HG02885 (cell line): ENCODE data around the gene DFFA.
"Not testable (repeated sequence)": the region's sequence is repeated elsewhere in the genome, so short reads cannot be mapped to it uniquely, and the experiment has no call there.

Experiments used
- ATAC-seq: cut with Tn5 transposase; IDR thresholded peaks from one replicate; pipeline ENCODE4 v1.9.1; 2021; ENCODE audit warnings: mild to moderate bottlenecking; ENCODE audit not compliant: unreplicated experiment, poor library complexity

The DFFA gene

DNA sequence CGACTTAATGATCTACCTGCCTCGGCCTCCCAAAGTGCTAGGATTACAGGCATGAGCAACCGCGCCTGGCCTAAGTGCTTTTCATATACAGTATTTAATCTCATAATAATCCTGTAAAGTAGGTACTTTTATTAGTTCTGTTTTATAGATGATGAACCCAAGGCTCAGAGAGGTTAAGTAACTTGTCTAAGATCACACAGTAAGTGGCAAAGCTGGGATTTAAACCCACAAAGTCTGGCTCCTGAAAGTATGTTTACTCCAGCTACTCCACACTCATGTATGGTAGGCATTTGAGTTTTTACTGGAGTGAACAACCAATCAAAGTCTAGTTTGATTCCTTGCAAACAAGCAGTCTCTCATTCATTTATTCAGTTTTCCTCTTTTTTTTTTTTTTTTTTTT lies 2.3 kb downstream of the DFFA start:
- ATAC-seq, result no peak

DNA sequence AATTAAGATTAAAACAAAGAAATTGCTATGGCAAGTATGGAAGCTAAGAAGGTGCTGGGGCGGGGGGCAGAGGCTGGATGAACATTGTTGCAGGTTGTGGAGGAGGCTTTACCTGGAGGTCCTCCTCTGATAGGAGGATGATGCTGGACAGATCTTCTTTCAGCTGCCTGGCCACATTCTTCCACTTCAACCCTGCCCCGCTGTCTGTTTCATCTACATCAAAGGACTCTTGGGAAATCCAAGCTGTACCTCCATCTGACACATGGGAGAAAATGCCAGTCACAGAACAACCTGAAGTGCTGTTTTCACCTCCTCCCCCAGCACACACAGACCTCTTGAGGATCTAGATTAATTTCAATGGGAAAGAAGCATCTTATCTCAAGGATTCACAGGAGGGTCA lies 5.3 kb downstream of the DFFA start:
- no peak for ATAC-seq

DNA sequence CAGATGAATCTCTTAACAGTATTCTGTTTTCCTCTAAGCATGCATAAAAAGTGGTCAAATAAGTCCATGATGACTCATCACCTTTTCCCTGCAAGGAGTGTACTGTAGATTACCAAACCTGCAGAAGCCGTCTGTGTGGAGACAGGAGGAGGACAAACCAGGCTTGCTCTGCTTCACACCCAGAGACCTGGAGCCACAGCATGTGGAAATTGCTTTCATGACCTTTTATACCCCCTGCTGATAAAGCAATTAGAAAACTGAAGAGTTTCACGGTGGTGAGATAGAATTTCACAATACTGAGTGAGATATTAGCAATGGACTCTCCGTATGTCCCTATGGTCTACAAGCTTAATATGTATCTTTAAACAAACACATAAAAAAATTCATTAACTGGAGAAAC lies 13.1 kb downstream of the DFFA start:
- no peak for ATAC-seq

DNA sequence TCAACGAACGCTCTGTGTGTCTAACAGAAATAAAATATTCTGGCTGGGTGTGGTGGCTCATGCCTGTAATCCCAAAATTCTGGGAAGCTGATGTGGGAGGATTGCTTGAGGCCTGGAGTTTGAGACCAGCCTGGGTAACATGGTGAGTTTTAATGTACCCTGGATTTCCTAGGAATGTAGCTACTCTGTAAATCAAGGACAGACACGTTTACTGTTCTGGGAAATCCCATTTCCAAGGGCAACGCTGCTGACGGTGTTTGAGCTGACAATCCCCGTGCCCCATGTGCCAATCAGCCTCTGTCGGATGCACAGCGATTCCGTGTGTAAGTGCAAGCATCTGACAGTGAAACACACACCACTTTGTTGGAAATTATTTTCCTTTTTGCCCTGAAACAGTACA lies 14.5 kb downstream of the DFFA start:
- ATAC-seq, result no peak

DNA sequence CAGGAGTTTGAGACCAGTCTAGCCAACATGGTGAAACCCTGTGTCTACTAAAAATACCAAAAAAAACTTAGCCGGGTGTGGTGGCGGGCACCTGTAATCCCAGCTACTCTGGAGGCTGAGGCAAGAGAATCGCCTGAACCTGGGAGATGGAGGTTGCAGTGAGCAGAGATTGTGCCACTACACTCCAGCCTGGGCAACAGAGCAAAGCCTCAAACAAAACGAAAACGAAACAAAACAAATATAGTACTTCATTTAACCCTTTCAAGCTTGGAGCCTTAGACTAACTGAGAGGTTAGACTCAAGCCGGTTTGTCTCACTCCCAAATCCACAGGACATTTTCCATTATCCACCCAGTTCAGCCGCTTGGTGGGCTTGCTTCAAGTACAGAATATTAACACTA lies 14.9 kb downstream of the DFFA start:
- ATAC-seq, result not testable (repeated sequence)

DNA sequence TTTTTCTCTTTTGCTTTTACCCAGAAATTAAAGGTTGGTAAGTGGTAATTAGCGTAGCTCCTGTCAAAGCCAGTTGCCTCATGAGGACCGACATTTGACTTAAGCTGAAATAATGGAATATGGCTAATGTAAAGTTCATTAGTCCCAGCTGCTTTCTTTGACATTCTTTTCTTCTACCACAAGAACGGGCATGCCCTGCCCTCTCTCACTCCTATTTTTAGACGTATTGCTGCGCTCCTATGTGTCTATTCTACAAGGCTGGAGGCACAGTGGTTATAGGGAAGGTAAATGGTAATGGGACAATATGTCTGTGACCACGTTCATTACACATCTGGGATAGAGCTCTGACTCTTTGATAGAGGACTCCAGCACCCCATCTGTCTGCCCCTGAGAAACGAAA lies 15.7 kb downstream of the DFFA start:
- ATAC-seq, result no peak

DNA sequence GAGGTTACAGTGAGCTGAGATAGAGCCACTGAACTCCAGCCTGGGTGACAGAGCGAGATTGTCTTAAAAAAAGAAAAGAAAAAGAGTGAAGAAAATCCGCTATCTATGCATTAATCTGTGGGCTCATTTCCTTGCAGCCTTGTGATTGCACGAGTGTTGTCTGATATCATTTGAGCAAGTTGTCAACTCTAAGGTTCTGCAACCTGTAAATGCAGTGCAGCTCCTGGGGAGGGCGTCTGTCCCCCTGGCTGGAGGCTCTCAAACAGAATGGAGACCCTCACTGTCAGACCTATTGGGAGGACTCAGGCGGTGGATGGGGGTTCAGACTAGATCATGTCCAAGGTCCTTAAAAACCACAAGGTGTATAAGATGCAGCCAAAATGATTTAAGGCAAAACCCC lies 16.3 kb downstream of the DFFA start:
- ATAC-seq, result no peak

DNA sequence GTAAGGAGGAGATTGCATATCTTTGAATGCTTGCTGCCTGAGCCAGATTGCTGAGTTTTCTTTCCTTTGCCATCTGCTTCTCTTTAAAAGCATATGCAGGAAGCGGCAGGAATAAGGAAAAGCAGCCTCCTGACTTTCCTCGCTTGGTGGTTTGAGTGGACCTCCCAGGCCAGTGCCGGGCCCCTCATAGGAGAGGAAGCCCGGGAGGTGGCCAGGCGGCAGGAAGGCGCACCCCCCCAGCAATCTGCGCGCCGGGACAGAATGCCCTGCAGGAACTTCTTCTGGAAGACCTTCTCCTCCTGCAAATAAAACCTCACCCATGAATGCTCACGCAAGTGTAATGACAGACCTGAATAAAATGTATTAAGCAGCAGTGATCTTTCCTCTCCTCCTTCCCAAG lies 21.0 kb downstream of the DFFA start:
- no peak for ATAC-seq

DNA sequence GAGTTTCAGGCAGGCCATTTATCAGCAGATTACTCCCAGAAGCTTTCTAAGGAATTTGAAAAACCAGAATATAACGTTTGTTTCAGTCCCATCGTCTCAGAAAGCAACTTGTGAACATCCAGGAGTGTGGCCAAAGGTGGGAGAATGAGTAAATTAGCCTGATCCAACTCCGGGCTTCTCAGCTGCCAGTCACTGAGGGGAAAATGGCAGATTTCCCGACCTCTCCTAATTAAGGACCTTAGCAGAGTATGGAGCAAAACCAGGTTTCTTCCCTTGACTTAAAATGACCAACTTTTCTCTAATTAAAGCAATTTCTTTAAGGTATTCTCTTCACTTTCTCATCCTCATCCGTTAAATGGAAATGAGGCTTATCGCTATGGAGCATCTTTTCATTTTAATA lies 21.5 kb downstream of the DFFA start:
- ATAC-seq, result no peak

DNA sequence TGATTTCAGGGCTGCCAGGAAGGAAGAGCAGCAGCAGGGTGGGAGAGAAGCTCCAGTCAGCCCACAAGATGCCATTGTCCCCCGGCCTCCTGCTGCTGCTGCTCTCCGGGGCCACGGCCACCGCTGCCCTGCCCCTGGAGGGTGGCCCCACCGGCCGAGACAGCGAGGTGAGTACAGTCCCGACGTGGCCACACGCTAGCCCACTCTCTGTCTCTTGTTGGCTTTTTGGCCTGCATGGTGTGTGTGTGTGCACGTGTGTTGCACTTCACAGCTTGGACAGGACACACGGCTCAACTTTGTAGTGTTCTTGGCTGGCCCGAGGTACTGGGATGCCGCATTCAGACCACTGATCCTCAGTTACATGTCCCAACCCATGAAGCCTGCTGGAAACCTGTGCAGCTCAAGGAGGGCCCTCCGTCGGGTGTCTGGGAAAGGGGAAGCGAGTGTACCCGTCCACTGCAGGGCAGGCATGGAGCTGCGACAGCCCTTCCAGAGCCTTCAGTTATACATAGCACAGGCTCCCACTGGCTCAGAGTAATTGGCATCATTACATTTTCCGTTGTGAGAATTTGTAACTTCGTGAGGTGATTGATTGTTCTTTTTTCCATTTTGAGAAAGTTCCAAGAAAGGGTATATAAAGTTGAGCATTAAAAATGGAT lies 22.0 kb downstream of the DFFA start:
- ATAC-seq, result no peak

DNA sequence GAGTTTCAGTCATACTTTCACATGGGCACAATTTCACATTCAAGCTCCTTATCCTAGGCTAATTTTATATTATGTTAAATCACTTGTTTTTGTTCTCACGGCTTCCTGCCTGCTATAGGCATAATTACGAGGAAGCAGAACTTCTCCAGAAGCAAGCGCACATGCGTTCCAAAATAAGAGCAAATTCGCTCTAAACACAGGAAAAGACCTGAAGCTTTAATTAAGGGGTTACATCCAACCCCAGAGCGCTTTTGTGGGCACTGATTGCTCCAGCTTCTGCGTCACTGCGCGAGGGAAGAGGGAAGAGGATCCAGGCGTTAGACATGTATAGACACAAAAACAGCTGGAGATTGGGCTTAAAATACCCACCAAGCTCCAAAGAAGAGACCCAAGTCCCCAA lies 22.6 kb downstream of the DFFA start, which contains the start of gene CORT:
TSS of gene CORT (plus strand) at position 281 of the 400 bp plus-strand sequence. CDS start 193 bp downstream, outside the sequence.
- ATAC-seq, result no peak

DNA sequence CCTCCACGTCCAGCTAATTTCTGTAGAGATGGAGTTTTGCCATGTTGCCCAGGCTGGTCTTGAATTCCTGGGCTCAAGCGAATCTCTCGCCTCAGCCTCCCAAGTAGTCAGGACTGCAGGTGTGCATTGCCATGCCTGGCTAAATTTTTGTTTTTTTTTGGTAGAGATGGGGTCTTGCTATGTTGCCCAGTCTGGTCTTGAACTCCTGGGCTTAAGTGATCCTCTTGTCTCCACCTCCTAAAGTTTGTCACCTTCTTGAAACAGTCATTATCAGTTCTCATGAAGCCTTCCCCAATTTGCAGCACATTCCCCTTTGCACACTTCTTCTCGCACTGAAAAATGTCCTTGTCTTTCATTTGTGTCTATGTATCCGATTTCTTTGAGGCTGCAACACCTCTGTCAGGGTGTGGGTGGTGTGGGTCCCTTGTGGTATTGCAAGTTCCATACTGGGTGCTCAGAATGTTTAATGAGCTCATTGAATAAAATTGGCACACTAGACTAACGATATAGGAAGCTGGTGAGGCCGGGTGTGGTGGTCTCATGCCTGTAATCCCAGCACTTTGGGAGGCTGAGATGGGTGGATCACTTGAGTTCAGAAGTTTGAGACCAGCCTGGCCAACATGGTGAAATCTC lies 25.4 kb downstream of the DFFA start:
- ATAC-seq, result no peak

DNA sequence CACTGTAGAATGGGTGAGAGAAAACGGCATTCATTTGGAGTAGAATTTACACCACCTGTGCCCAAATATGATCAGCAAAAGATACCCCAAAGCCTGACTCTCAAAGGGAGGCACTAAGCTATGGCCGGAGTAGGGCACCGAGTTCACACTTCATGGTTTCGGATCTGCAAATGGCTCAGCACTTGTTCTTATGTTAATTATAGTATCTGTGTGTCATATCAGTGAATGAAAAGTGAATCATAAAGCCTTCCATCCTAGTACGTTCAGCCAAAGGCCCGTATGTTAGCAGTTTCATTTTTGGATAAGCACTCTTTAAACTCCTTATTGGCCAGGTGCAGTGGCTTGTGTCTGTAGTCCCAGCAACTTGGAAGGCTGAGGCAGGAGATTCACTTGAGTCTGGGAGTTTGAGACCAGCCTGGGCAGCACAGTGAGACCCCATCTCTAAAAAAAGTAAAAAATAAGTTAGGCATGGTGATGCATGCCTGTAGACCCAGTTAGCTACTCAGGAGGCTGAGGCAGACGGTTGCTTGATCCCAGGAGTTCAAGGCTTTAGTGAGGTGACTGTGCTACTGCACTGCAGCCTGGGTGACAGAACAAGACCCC lies 27.4 kb downstream of the DFFA start:
- no peak for ATAC-seq

DNA sequence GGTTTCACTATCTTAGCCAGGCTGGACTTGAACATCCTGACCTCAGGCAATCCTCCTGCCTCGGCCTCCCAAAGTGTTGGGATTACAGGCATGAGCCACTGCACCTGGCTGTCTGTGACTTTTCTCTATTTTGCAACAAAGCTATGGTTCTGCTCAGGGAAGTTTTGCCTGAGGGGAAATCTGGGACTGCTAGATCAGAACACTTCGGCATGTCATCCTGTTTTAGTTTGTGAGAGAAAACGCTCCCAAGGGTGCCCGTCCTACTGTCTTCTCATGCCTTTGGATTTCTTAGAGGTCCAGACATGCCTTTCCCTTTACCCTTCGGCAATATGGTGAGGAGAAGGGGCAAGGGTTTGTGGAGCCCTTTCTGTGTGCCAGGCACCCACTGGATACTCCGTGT lies 28.1 kb downstream of the DFFA start:
- no peak for ATAC-seq

DNA sequence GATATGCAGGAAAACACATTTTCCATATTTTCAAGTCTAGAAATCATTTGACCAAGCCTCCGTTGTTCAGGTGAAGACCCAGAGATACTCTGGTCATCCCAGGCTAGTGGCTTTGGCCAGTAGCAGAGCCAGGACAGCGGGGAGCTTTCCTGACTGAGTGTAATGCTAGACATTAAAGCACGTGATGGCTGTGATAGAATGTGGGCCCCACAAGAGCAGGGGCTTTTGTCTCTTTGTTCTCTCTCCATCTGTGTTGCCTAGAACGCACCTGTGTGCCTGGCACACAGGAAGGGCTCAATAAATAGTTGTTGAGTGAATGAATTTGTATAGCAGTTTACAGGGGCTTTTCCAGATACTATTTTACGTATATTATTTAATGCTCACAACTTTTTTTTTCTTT lies 31.5 kb downstream of the DFFA start:
- no peak for ATAC-seq

DNA sequence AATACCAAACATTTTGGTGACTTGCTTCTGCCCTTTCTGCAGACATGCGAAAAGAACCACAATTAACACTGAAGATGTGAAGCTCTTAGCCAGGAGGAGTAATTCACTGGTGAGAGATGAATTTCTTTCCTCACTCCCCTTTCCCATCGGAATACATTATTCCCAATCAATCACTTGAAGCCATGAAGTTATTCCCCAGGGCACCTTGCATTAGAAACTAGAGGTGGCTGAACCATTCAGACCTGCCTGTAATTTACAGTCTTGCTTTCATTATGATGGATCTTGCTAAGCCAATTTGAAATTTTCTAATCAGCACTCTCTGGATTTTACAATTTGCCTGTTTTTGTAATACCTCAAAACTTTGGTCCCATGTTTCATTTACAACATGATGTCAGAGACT lies 32.0 kb downstream of the DFFA start:
- no peak for ATAC-seq

DNA sequence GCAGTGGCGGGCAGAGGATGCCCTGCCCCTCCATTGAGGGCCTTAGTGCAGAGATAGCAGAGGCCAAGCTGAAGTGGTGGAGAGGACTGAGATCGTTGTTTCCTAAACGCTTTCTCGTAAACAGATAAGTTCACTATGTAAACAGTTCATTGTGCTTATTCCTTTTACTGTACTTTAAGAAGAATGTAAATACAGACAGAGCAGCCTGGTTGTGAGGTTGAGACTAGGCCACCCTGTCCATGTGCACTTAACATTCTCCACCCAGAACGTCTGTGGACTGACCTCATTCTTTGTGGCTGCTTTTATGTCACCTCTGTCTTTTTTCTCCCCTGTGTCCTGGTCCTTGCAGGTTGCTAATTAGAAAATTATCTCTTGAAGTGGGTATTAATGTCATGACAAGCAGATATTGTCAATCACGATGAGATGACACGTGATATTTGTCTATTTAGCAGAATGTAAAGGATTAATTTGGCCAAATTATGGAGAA lies 33.6 kb downstream of the DFFA start:
- ATAC-seq, result no peak

DNA sequence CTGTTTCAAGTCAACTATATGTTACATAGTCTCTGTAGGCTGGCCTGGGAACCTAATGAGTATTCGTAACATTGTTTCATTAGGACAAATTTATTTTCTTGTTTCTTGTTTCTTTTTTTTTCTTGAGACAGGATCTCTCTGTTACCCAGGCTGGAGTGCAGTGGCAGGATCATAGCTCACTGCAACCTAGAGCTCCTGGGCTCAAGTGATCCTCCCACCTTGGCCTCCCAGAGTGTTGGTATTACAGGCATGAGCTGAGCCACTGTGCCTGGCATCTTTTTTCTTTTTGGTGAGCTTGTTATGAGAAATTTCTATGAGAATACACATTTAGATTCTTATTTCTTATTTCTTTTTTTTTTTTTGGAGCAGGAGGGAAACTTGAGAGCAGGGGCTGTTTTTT lies 35.3 kb downstream of the DFFA start:
- ATAC-seq, result no peak

DNA sequence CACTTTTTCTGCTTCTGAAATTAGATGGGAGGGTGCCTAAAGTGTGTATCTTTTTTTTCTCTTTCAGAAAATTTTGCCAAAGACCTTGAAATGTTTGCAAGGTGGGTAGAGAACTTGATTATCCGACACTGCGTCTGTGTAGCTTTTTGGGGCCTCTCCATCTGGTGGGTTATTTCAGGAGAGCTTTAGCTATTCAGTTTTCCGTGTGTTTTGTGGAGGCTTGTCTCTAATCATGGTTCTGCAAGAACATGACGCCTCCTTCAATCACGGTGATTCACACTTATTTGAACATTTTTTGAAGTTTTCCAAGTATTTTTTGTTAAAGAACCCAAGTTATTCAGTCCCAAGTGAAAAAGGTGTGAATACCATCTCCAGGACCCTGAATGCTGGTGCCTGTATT lies 37.7 kb downstream of the DFFA start:
- ATAC-seq, result no peak

DNA sequence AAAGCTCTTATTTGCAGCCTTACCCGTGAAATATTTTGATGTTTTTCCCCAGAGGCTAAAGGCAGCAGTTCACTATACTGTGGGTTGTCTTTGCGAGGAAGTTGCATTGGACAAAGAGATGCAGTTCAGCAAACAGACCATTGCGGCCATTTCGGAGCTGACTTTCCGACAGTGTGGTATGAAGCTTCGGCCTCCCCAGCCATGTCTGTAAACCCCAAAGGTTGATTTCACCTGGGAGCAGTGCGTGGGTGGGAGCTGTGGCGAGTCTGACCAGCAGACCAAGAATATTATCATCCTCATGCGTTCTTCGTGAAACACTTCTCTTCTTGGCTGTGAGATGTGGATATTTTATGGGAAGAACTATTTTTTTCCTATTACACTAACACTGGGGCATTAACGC lies 38.5 kb downstream of the DFFA start:
- ATAC-seq, result no peak

DNA sequence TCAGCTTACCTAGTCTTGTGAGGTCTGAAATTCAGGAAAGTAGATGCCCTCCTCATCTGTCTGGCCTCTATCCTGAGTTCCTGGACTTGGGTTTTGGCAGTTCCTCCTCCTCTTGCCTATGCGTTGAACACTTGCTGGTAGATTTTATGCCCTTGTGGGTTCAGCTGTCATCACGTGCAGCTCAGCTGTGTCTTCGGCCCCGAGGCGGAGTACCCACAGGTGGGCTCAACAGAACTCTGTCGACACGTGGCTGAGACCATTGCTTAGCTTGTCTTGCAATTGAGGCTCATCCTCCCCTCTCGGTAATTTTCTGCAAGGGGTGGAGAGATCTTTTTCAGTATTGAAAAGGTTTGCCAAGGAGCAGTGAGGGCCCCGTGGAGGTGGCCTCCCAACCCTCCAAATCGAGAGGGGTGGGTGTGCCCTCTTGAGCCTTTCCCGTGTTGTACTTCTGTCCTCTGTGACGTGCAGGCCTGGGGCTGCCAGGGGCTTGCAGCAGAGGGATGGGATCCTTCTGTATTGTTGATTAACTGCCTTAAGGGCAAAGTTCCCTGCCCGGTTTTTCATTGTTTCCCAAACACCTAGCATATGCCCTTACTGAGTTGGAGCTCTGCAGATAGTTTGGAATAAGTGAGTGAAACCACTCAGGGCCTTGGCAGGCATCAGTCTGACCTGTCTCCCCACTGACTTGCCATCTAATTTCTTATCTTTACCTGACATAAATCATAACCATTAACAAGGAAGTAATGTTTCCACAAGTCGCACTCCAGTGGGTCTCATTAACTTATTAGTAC lies 39.2 kb downstream of the DFFA start:
- ATAC-seq, result no peak
